DND-41 (cell line): ENCODE data around the gene TEX2.

Source experiments
- ATAC-seq: fragments of 200-7000 bp; cut with Tn5 transposase; 3 replicates; pipeline ENCODE4 v1.9.1; 2021; ENCODE audit warnings: low read depth; ENCODE audit not compliant: insufficient read depth
- DNase-seq: peaks from one replicate; pipeline ENCODE4 v3.0.0-alpha.2; 2020
- H2AFZ ChIP-seq: 2 replicates; pipeline ENCODE4 v1.6.0; 2012; ENCODE audit warnings: low read depth, low read length
- H3K27ac ChIP-seq: 2 replicates; pipeline ENCODE4 v1.5.1; 2012; ENCODE audit warnings: low read length, inconsistent platforms
- H3K27me3 ChIP-seq: fragments of 200-600 bp; sonication (generic); 2 replicates; pipeline ENCODE4 v1.6.0; 2012; ENCODE audit warnings: low read length, mild to moderate bottlenecking, inconsistent platforms; ENCODE audit not compliant: insufficient read depth, poor library complexity
- H3K36me3 ChIP-seq: 2 replicates; pipeline ENCODE4 v1.5.1; 2012; ENCODE audit warnings: low read length, inconsistent platforms; ENCODE audit not compliant: insufficient read depth
- H3K4me1 ChIP-seq: 2 replicates; pipeline ENCODE4 v1.5.1; 2012; ENCODE audit warnings: mild to moderate bottlenecking, low read length; ENCODE audit not compliant: insufficient read depth
- H3K4me2 ChIP-seq: 2 replicates; pipeline ENCODE4 v1.6.0; 2012; ENCODE audit warnings: mild to moderate bottlenecking, moderate library complexity, low read length, inconsistent platforms; ENCODE audit not compliant: insufficient read depth
- H3K4me3 ChIP-seq, 2 experiments: fragments of 200-600 bp in 1 of 2; shearing (Covaris generic) in 1 of 2; 2 replicates each; pipeline ENCODE4 v1.5.1; 2012 to 2016; ENCODE audit warnings: inconsistent platforms in 2 of 2, low read length in 2 of 2, mild to moderate bottlenecking in 2 of 2, low read depth in 1 of 2, moderate library complexity in 1 of 2
- H3K79me2 ChIP-seq: 2 replicates; pipeline ENCODE4 v1.6.0; 2012; ENCODE audit warnings: low read length, inconsistent platforms; ENCODE audit not compliant: insufficient read depth
- H3K9ac ChIP-seq: 2 replicates; pipeline ENCODE4 v1.6.0; 2012; ENCODE audit warnings: low read depth, mild to moderate bottlenecking, inconsistent platforms, low read length, moderate library complexity
- H3K9me3 ChIP-seq: 2 replicates; pipeline ENCODE4 v1.5.1; 2012; ENCODE audit warnings: low read length, moderate library complexity, mild to moderate bottlenecking, inconsistent platforms; ENCODE audit not compliant: insufficient read depth, severe bottlenecking
- H4K20me1 ChIP-seq: 2 replicates; pipeline ENCODE4 v1.6.0; 2012; ENCODE audit warnings: low read length; ENCODE audit not compliant: insufficient read depth
- EZH2 ChIP-seq: IDR thresholded peaks from 3 replicates; pipeline ENCODE4 v1.6.1; 2012; ENCODE audit warnings: borderline replicate concordance, low read depth, mild to moderate bottlenecking, moderate library complexity, low read length, inconsistent platforms; ENCODE audit not compliant: severe bottlenecking
- TF ChIP-seq, protein P1 (sequence below): IDR thresholded peaks from 2 replicates; pipeline ENCODE4 v1.5.1; 2012; ENCODE audit warnings: borderline replicate concordance, low read length, moderate library complexity, mild to moderate bottlenecking; ENCODE audit not compliant: poor library complexity, severe bottlenecking; ENCODE audit errors: extremely low read depth

Gene TEX2

DNA sequence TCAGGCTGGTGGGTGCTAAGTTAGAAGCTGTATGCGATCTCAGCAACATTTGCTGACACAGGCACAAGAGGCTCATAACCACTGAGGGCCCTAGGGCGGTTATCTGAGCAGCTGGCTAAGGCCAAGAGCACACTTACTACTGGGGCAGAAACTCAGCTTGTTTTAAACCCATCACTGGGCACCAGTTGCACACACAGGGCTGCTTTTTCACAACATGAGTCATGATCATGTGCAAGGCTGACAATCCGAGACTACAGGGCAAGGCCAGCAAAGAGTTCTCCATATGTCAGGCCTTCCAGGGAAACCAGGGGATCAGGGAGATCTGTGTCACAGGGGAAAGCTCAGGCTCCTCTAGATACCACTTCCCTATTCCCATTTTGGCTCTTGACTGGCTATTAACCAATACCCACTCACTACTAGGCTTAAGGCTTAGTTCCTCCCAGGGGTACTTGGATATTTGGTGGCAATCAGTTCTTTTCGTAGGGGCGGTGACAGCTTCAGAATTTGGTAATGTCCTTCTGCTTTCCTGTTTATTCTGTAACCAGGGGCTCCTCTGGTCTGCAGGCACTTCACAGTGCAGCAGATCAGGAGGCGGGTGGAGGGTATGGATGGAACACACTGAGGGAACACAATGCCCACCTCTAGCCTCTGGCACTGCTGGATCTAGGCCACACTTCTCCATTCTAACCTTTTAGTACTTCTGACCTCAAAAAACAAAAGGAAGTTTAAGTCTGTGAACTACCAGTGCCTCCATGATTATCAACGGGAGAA, 88.2 kb downstream of the TEX2 start:
- H3K4me2 ChIP-seq = no peak overlapping the region

GRCh38 chr17:64173646-64174045, 89.4 kb downstream of the TEX2 start:
- no peak overlapping the region for H2AFZ ChIP-seq
- no peaks in the 10 kb centered on the region for H3K9me3 ChIP-seq

More for the DNA sequence above, 88.2 kb downstream of the TEX2 start:
- Histone ChIP-seq H3K27ac (no peak overlapping the region), H4K20me1 (no peaks in the 10 kb centered on the region), H3K9ac (no peak overlapping the region), H3K9me3 (no peaks in the 10 kb centered on the region), H3K4me1 (no peaks in the 10 kb centered on the region), H3K27me3 (no peaks in the 10 kb centered on the region), H3K4me3 (no peak overlapping the region), H3K79me2 (no peaks in the 10 kb centered on the region), H2AFZ (no peak overlapping the region), H3K36me3 (peaks cover 41% of the 10 kb centered on the region; the same call in 1 of the 2 replicates)
- ATAC-seq = no peak
- TF ChIP-seq EZH2 = no peak
- TF ChIP-seq, protein P1, sequence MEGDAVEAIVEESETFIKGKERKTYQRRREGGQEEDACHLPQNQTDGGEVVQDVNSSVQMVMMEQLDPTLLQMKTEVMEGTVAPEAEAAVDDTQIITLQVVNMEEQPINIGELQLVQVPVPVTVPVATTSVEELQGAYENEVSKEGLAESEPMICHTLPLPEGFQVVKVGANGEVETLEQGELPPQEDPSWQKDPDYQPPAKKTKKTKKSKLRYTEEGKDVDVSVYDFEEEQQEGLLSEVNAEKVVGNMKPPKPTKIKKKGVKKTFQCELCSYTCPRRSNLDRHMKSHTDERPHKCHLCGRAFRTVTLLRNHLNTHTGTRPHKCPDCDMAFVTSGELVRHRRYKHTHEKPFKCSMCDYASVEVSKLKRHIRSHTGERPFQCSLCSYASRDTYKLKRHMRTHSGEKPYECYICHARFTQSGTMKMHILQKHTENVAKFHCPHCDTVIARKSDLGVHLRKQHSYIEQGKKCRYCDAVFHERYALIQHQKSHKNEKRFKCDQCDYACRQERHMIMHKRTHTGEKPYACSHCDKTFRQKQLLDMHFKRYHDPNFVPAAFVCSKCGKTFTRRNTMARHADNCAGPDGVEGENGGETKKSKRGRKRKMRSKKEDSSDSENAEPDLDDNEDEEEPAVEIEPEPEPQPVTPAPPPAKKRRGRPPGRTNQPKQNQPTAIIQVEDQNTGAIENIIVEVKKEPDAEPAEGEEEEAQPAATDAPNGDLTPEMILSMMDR = no peak
- no peak for DNase-seq

DNA sequence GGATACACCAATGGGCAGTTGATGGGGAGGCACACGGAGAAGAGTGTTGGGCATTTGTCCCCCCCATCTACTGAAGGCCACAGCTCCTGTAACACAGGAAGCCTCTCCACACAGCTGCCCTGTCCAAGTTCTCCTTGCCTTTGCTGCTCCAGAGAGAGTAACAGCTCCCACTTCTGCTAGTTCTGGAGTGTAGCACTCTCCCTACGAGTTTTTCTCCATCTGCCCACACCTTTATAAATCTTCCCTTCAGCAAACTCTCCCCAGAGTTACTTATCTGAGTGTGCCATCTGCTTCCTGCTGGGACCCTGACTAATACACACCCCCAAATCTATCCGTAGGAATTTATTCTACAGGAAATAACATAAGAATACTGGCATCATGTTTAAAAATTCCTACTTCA, 90.5 kb downstream of the TEX2 start:
- H3K4me1 ChIP-seq = no peaks in the 10 kb centered on the region
- H3K9me3 ChIP-seq = no peaks in the 10 kb centered on the region
- H2AFZ ChIP-seq = no peak overlapping the region
- no peaks in the 10 kb centered on the region for H3K27me3 ChIP-seq
- H4K20me1 ChIP-seq = no peaks in the 10 kb centered on the region
- TF ChIP-seq, protein P1 = no peak
- no peak for TF ChIP-seq EZH2
- no peak overlapping the region for H3K27ac ChIP-seq
- no peak for ATAC-seq
- no peak overlapping the region for H3K4me3 ChIP-seq
- no peak for DNase-seq
- peaks cover 41% of the 10 kb centered on the region; the same call in 1 of the 2 replicates for H3K36me3 ChIP-seq
- no peak overlapping the region for H3K9ac ChIP-seq
- H3K4me2 ChIP-seq = no peak overlapping the region
- no peaks in the 10 kb centered on the region for H3K79me2 ChIP-seq

More at GRCh38 chr17:64173646-64174045, 89.4 kb downstream of the TEX2 start:
- H3K9ac ChIP-seq = no peak overlapping the region
- no peak overlapping the region for H3K4me2 ChIP-seq
- H3K4me3 ChIP-seq = no peak overlapping the region
- DNase-seq = no peak
- no peak for ATAC-seq
- no peaks in the 10 kb centered on the region for H3K27me3 ChIP-seq
- TF ChIP-seq, protein P1 = no peak
- no peak for TF ChIP-seq EZH2
- H3K36me3 ChIP-seq = peaks cover 41% of the 10 kb centered on the region; the same call in 1 of the 2 replicates
- no peaks in the 10 kb centered on the region for H3K79me2 ChIP-seq
- no peaks in the 10 kb centered on the region for H4K20me1 ChIP-seq
- H3K4me1 ChIP-seq = no peaks in the 10 kb centered on the region
- no peak overlapping the region for H3K27ac ChIP-seq
